Panc1 (cell line): ENCODE data around the gene RCOR1.
"Not testable (repeated sequence)": the region's sequence is repeated elsewhere in the genome, so short reads cannot be mapped to it uniquely, and the experiment has no call there.

ENCODE experiments used
- CTCF ChIP-seq: fragments of 450-650 bp; IDR thresholded peaks from 2 replicates; pipeline ENCODE4 v1.5.1; 2017; ENCODE audit warnings: mild to moderate bottlenecking
- POLR2AphosphoS5 ChIP-seq: IDR thresholded peaks from 2 replicates; pipeline ENCODE4 v1.6.1; 2012; ENCODE audit warnings: mild to moderate bottlenecking, low read depth, low read length, moderate library complexity
- REST ChIP-seq, 2 experiments: IDR thresholded peaks; 2 replicates each; pipeline ENCODE4 v1.6.1; 2011 to 2012; ENCODE audit warnings: low read depth in 2 of 2, control low read depth in 1 of 2, low read length in 1 of 2, mild to moderate bottlenecking in 1 of 2, moderate library complexity in 1 of 2; ENCODE audit not compliant: insufficient read depth in 1 of 2

- not testable (repeated sequence) for TF ChIP-seq REST (IDR thresholded peaks at IDR 0.05; ENCODE audit: insufficient read depth in 1 of 2, low read depth in 2 of 2, low read length in 1 of 2); CTCF; POLR2AphosphoS5
Observed at GRCh38 chr14:102573161-102573560, 19.3 kb upstream of the RCOR1 start.
